ENCODE measurements around the gene ARAP2.

ARAP2 gene

GRCh38 chr4:36273276-36273675 is 29.0 kb upstream of the ARAP2 start:
- no peak for DNase-seq (ENCODE audit: low spot score in 2 of 2)
- no peak overlapping the region for H3K4me3 ChIP-seq
- in situ Hi-C loops (cut with MboI; ENCODE audit: low sequenced_read_pairs) = no loop called here
- no peaks in the 10 kb centered on the region for H3K4me1 ChIP-seq
- H3K27me3 ChIP-seq (ENCODE audit: low read depth) = no peaks in the 10 kb centered on the region
- no peaks in the 10 kb centered on the region for H3K9me3 ChIP-seq
- no peaks in the 10 kb centered on the region for H3K36me3 ChIP-seq (replicated peaks)

DNA sequence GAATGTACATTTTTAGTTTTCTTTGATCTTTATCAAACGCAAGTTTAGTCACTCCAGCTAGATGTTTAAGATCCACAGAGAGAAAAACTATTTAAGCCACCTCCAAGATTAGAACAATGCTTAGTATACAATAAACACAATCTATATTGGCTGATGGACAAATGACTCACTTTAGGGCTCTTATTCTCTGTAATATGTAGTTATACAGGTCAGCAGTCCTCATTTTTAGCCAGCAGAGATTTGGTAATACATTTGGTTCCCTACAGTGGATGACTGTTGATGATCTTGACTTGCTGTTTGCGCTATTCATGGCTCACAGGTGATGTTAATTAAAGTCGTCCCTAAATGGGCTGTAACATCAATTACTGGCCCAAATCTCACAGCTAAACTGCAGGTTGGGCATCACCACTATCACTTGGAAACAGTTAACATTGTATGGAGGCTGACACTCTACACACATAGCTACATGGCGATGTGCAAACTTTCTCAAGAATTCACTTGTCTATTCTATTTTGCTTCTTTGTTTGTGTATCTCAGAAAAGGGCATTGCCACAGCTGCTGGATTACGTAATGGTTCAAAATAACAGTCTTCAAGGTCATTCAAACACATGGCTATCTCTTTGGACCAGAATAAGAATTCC is 25.3 kb upstream of the ARAP2 start:
- H3K36me3 ChIP-seq (replicated peaks) = no peaks in the 10 kb centered on the region
- H3K4me1 ChIP-seq = no peaks in the 10 kb centered on the region
- no peak overlapping the region for H3K4me3 ChIP-seq
- no peak for DNase-seq (ENCODE audit: low spot score in 2 of 2)
- in situ Hi-C loops (cut with MboI; ENCODE audit: low sequenced_read_pairs) = no loop called here
- no peaks in the 10 kb centered on the region for H3K27me3 ChIP-seq (ENCODE audit: low read depth)
- no peaks in the 10 kb centered on the region for H3K9me3 ChIP-seq

GRCh38 chr4:36269101-36269500 is 24.8 kb upstream of the ARAP2 start:
- Histone ChIP-seq H3K4me1 (no peaks in the 10 kb centered on the region), H3K9me3 (no peaks in the 10 kb centered on the region), H3K36me3 (replicated peaks) (no peaks in the 10 kb centered on the region), H3K27me3 (ENCODE audit: low read depth) (no peaks in the 10 kb centered on the region), H3K4me3 (no peak overlapping the region)
- DNase-seq (ENCODE audit: low spot score in 2 of 2) = no peak
- in situ Hi-C loops (cut with MboI; ENCODE audit: low sequenced_read_pairs) = no loop called here

- Histone ChIP-seq H3K36me3 (replicated peaks) (no peaks in the 10 kb centered on the region), H3K4me1 (no peaks in the 10 kb centered on the region), H3K27me3 (ENCODE audit: low read depth) (no peaks in the 10 kb centered on the region), H3K4me3 (no peak overlapping the region), H3K9me3 (no peaks in the 10 kb centered on the region)
- DNase-seq (ENCODE audit: low spot score in 2 of 2) = no peak
- in situ Hi-C loops (cut with MboI; ENCODE audit: low sequenced_read_pairs) = no loop called here
Measured at GRCh38 chr4:36267486-36268268, 23.4 kb upstream of the ARAP2 start.

DNA sequence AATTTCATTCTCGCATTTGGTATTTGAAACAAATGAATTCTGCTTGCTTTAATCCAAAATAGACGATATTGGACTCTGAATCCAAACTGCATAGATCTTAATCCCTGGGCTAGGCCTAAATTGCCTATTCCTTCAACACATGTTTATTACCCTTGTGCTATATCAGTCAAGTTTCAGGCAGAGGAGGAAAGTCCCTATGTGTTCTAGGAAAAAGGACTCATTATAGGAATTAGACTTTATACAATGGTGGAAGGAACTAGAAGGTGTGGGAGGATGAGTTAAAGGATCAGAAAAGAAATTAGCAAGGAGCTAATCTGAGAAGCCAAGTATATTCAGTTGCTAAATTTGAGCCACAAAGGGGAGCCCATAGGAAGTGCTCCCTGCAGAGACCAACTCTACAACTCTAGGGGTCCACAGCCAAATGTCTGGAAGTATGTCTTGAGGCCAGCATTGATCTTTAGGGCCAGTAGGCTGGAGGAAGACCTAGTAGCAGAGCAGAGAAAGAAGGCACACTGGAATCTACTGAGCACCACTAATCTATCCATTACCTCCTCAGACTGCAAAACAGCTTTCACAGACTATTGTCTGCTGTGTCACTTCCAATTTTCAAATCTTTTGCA is 20.0 kb upstream of the ARAP2 start:
- Histone ChIP-seq H3K9me3 (no peaks in the 10 kb centered on the region), H3K4me3 (no peak overlapping the region), H3K36me3 (replicated peaks) (no peaks in the 10 kb centered on the region), H3K4me1 (no peaks in the 10 kb centered on the region), H3K27me3 (ENCODE audit: low read depth) (no peaks in the 10 kb centered on the region)
- in situ Hi-C loops (cut with MboI; ENCODE audit: low sequenced_read_pairs) = no loop called here
- no peak for DNase-seq (ENCODE audit: low spot score in 2 of 2)

DNA sequence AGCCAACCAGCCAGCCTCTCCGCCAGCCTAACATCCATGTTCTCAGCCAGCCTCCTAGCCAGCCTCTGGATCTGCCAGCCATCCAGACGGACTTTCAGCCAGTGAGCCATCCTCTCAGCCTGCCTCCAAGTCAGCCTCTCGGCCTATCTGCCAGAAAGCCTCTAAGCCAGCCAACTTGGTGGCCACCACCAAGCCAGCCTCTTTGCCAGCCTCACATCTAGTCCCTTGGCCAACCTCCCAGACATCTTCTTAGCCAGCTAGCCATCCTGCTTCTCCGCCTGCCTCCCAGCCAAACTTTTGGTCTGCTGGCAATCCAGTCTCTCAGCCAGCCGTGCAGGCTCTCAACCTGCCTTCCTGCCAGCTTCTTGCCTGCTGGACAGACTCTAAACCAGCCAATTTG is 16.4 kb upstream of the ARAP2 start:
- Histone ChIP-seq H3K9me3 (no peaks in the 10 kb centered on the region), H3K4me3 (no peak overlapping the region), H3K36me3 (replicated peaks) (no peaks in the 10 kb centered on the region), H3K27me3 (ENCODE audit: low read depth) (no peaks in the 10 kb centered on the region), H3K4me1 (no peaks in the 10 kb centered on the region)
- in situ Hi-C loops (cut with MboI; ENCODE audit: low sequenced_read_pairs) = no loop called here
- DNase-seq (ENCODE audit: low spot score in 2 of 2) = no peak

- no peaks in the 10 kb centered on the region for H3K36me3 ChIP-seq (replicated peaks)
- no peaks in the 10 kb centered on the region for H3K4me1 ChIP-seq
- H3K4me3 ChIP-seq = no peak overlapping the region
- no peak for DNase-seq (ENCODE audit: low spot score in 2 of 2)
- no peaks in the 10 kb centered on the region for H3K9me3 ChIP-seq
- in situ Hi-C loops (cut with MboI; ENCODE audit: low sequenced_read_pairs) = no loop called here
- no peaks in the 10 kb centered on the region for H3K27me3 ChIP-seq (ENCODE audit: low read depth)
Measured at GRCh38 chr4:36256398-36256891, 12.1 kb upstream of the ARAP2 start.

DNA sequence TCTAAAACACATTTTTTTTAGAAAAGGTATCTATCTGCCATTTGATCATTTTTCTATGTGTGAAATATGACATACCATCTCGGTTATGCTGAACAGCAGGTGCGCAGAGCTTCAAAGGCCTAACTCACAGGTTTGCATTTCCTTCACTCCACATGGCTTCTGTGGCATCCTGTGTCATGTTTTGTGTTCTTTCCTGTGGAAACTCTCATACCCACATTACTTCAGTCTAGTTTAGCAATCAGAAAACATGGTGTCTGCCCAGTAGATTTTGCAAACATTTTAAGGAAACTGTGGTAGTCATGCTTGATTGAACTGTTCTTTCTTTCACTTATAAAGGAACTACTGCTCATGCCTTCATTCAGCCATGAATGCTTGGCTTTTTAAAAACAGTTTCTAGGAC is 11.3 kb upstream of the ARAP2 start:
- no peaks in the 10 kb centered on the region for H3K9me3 ChIP-seq
- DNase-seq (ENCODE audit: low spot score in 2 of 2) = no peak
- in situ Hi-C loops (cut with MboI; ENCODE audit: low sequenced_read_pairs) = no loop called here
- H3K4me1 ChIP-seq = no peaks in the 10 kb centered on the region
- H3K27me3 ChIP-seq (ENCODE audit: low read depth) = no peaks in the 10 kb centered on the region
- H3K4me3 ChIP-seq = no peak overlapping the region
- no peaks in the 10 kb centered on the region for H3K36me3 ChIP-seq (replicated peaks)

DNA sequence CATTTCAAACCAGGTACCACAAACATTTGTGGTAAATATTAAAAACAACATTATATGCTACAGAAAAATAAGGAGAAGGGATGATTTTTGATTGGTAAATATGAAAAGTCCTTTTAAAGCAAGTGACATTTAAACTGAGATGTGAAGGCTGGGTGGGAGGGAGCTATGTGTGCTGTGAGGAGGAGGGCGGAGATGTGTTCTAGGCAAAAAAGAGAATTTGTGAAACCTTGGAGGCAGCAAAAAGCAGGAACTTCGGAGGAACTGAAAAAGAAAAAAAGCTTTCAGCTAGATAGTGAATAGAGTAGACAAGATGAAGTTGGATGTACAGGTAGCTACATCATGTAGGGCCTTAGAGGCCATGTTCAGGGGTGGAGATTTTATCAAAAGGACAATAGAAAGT is 10.1 kb upstream of the ARAP2 start:
- no peak for DNase-seq (ENCODE audit: low spot score in 2 of 2)
- H3K27me3 ChIP-seq (ENCODE audit: low read depth) = no peaks in the 10 kb centered on the region
- H3K4me1 ChIP-seq = no peaks in the 10 kb centered on the region
- no peaks in the 10 kb centered on the region for H3K36me3 ChIP-seq (replicated peaks)
- no peaks in the 10 kb centered on the region for H3K9me3 ChIP-seq
- in situ Hi-C loops (cut with MboI; ENCODE audit: low sequenced_read_pairs) = no loop called here
- no peak overlapping the region for H3K4me3 ChIP-seq

DNA sequence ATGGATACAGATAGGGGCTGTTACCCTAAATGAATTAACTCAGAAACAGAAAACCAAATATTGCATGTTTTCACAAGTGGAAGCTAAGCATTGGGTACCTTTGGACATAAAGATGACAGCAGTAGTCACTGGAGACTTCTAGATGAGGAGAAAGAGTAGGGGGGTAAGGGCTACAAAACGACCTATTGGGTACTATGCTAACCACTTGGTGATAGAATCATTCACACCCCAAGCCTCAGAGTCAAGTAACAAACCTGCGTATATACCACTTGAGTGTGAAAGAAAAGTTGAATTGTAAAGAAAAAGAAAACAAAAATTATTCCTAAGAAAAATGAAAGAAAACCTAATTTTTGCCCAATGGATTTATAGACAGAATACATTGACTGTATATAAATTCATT is 7.7 kb upstream of the ARAP2 start:
- no peaks in the 10 kb centered on the region for H3K4me1 ChIP-seq
- H3K9me3 ChIP-seq = no peaks in the 10 kb centered on the region
- in situ Hi-C loops (cut with MboI; ENCODE audit: low sequenced_read_pairs) = no loop called here
- H3K36me3 ChIP-seq (replicated peaks) = no peaks in the 10 kb centered on the region
- no peak overlapping the region for H3K4me3 ChIP-seq
- H3K27me3 ChIP-seq (ENCODE audit: low read depth) = no peaks in the 10 kb centered on the region
- no peak for DNase-seq (ENCODE audit: low spot score in 2 of 2)

GRCh38 chr4:36249610-36250009 is 5.3 kb upstream of the ARAP2 start:
- in situ Hi-C loops (cut with MboI; ENCODE audit: low sequenced_read_pairs) = no loop called here

GRCh38 chr4:36243355-36244256 is 708 bp downstream of the ARAP2 start:
- H3K27me3 ChIP-seq (ENCODE audit: low read depth) = no peaks in the 10 kb centered on the region
- no peaks in the 10 kb centered on the region for H3K36me3 ChIP-seq (replicated peaks)
- peak overlapping the region; percentile 60 for H3K4me3 ChIP-seq
- no peaks in the 10 kb centered on the region for H3K9me3 ChIP-seq
- peaks cover 12% of the 10 kb centered on the region for H3K4me1 ChIP-seq
- peak in 1 of 2 experiments; percentile 33 for DNase-seq (ENCODE audit: low spot score in 2 of 2)
- in situ Hi-C loops (cut with MboI; ENCODE audit: low sequenced_read_pairs) = no loop called here

More at GRCh38 chr4:36249610-36250009, 5.3 kb upstream of the ARAP2 start:
- DNase-seq (ENCODE audit: low spot score in 2 of 2) = no peak
- H3K36me3 ChIP-seq (replicated peaks) = no peaks in the 10 kb centered on the region
- H3K4me3 ChIP-seq = no peak overlapping the region
- no peaks in the 10 kb centered on the region for H3K27me3 ChIP-seq (ENCODE audit: low read depth)
- H3K4me1 ChIP-seq = no peaks in the 10 kb centered on the region; the same call in 1 of the 2 replicates
- H3K9me3 ChIP-seq = no peaks in the 10 kb centered on the region

GRCh38 chr4:36242629-36243354 is 1.5 kb downstream of the ARAP2 start:
- Histone ChIP-seq H3K4me1 (peaks cover 12% of the 10 kb centered on the region), H3K9me3 (no peaks in the 10 kb centered on the region), H3K36me3 (replicated peaks) (no peaks in the 10 kb centered on the region), H3K4me3 (peak overlapping the region; percentile 60), H3K27me3 (ENCODE audit: low read depth) (no peaks in the 10 kb centered on the region)
- in situ Hi-C loops (cut with MboI; ENCODE audit: low sequenced_read_pairs) = no loop called here
- DNase-seq (ENCODE audit: low spot score in 2 of 2) = peak in 1 of 2 experiments; percentile 9
